Neural progenitor cell (in vitro differentiated cells): ENCODE data around the gene PUM2. TPM values are rescaled to one million over a fixed set of nuclear protein-coding genes. Genes with fewer than 3 reads are reported as not detected.

Source experiments
- DNase-seq: peaks from one replicate; pipeline ENCODE4 v3.0.0-alpha.2; 2016; ENCODE audit warnings: low spot score
- H2AFZ ChIP-seq: fragments of 200-600 bp; sonication (generic); replicated peaks from 2 replicates; pipeline ENCODE4 v1.6.1; 2016; ENCODE audit warnings: antibody characterized with exemption
- H3F3A ChIP-seq: fragments of 200-600 bp; sonication (generic); 2 replicates; pipeline ENCODE4 v1.6.1; 2016; ENCODE audit warnings: antibody characterized with exemption, low read depth
- H3K27ac ChIP-seq: fragments of 200-600 bp; sonication (generic); 2 replicates; pipeline ENCODE4 v1.5.1; 2016; ENCODE audit warnings: mild to moderate bottlenecking
- H3K27me3 ChIP-seq: fragments of 200-600 bp; sonication (generic); 2 replicates; pipeline ENCODE4 v1.6.1; 2016; ENCODE audit warnings: mild to moderate bottlenecking, moderate library complexity
- H3K36me3 ChIP-seq: fragments of 200-600 bp; sonication (generic); 2 replicates; pipeline ENCODE4 v1.5.1; 2016
- H3K4me1 ChIP-seq: fragments of 200-600 bp; sonication (generic); 2 replicates; pipeline ENCODE4 v1.6.1; 2016; ENCODE audit warnings: mixed run types
- H3K4me2 ChIP-seq: fragments of 200-600 bp; sonication (generic); 2 replicates; pipeline ENCODE4 v1.6.1; 2016
- H3K4me3 ChIP-seq: fragments of 200-600 bp; sonication (generic); 2 replicates; pipeline ENCODE4 v1.5.1; 2016
- H3K79me2 ChIP-seq: fragments of 200-600 bp; sonication (generic); 2 replicates; pipeline ENCODE4 v1.6.1; 2016; ENCODE audit warnings: low read depth
- H3K9ac ChIP-seq: fragments of 200-600 bp; sonication (generic); 2 replicates; pipeline ENCODE4 v1.6.1; 2016
- H3K9me3 ChIP-seq: fragments of 200-600 bp; sonication (generic); 2 replicates; pipeline ENCODE4 v1.5.1; 2016; ENCODE audit warnings: low read depth
- H4K20me1 ChIP-seq: fragments of 200-600 bp; sonication (generic); 2 replicates; pipeline ENCODE4 v1.6.1; 2016; ENCODE audit warnings: low read depth
- H3K27ac Mint-ChIP-seq: 3 replicates; pipeline ENCODE4 v1.8.0; 2021; ENCODE audit warnings: mixed read lengths
- H3K27me3 Mint-ChIP-seq: 2 replicates; pipeline ENCODE4 v1.8.0; 2022; ENCODE audit warnings: low read depth, mild to moderate bottlenecking, inconsistent platforms, moderate library complexity, mixed read lengths; ENCODE audit not compliant: insufficient read depth
- H3K36me3 Mint-ChIP-seq: 3 replicates; pipeline ENCODE4 v1.8.0; 2021; ENCODE audit warnings: mixed read lengths
- H3K4me1 Mint-ChIP-seq: 3 replicates; pipeline ENCODE4 v1.8.0; 2021; ENCODE audit warnings: mixed read lengths
- H3K4me3 Mint-ChIP-seq: 3 replicates; pipeline ENCODE4 v1.8.0; 2021; ENCODE audit warnings: mild to moderate bottlenecking, moderate library complexity, mixed read lengths
- H3K9me3 Mint-ChIP-seq: 3 replicates; pipeline ENCODE4 v1.8.0; 2020; ENCODE audit warnings: mixed read lengths
- CTCF ChIP-seq: fragments of 200-600 bp; sonication (generic); IDR thresholded peaks from 2 replicates; pipeline ENCODE4 v1.5.1; 2017; ENCODE audit warnings: antibody characterized with exemption, mild to moderate bottlenecking
- EZH2 ChIP-seq: fragments of 200-600 bp; sonication (generic); IDR thresholded peaks from 2 replicates; pipeline ENCODE4 v1.6.1; 2017; ENCODE audit warnings: antibody characterized with exemption, mild to moderate bottlenecking, moderate library complexity
- EZH2phosphoT487 ChIP-seq: fragments of 200-600 bp; sonication (generic); IDR thresholded peaks from 2 replicates; pipeline ENCODE4 v1.6.1; 2017; ENCODE audit warnings: antibody characterized with exemption
- small RNA-seq: library from RNA; depleted of rRNA; stranded (forward); fragments of <200 nt; gene quantifications from one replicate; pipeline ENCODE3, GENCODE V24; 2015
- total RNA-seq: library from RNA; depleted of rRNA; stranded (reverse); fragments of >200 nt; gene quantifications from 2 replicates; pipeline ENCODE4 v1.2.3, GENCODE V29; 2015; ENCODE audit warnings: low replicate concordance

The PUM2 gene
- total RNA-seq, 1 donor from 2014 or later: 88.4 TPM

- no peak overlapping the region for H2AFZ ChIP-seq
- Mint-ChIP-seq H3K4me1 (peaks cover 16% of the 10 kb centered on the region), H3K27me3 (peaks cover 5% of the 10 kb centered on the region), H3K27ac (no peak overlapping the region), H3K4me3 (no peak overlapping the region), H3K9me3 (peaks cover 3% of the 10 kb centered on the region), H3K36me3 (peaks cover 18% of the 10 kb centered on the region)
- no peaks in the 10 kb centered on the region for H3K27me3 ChIP-seq
- H3K4me1 ChIP-seq: peaks cover 14% of the 10 kb centered on the region
- TF ChIP-seq EZH2 (no peak), EZH2phosphoT487 (no peak), CTCF (no peak)
- no peaks in the 10 kb centered on the region for H3K79me2 ChIP-seq
- H3K4me2 ChIP-seq: no peak overlapping the region
- no peaks in the 10 kb centered on the region for H3K9me3 ChIP-seq
- H4K20me1 ChIP-seq: peaks cover 8% of the 10 kb centered on the region
- H3K9ac ChIP-seq: no peak overlapping the region
- no peaks in the 10 kb centered on the region for H3F3A ChIP-seq
- H3K27ac ChIP-seq: no peak overlapping the region
- DNase-seq: no peak
- no peaks in the 10 kb centered on the region for H3K36me3 ChIP-seq
- no peak overlapping the region for H3K4me3 ChIP-seq
These were observed 149.7 kb downstream of the PUM2 start for GRCh38 chr2:20200697-20201555.

GRCh38 chr2:20199633-20200270, 150.9 kb downstream of the PUM2 start:
- no peak overlapping the region for H3K9ac ChIP-seq
- H3K27me3 ChIP-seq: no peaks in the 10 kb centered on the region
- Mint-ChIP-seq H3K36me3 (peaks cover 18% of the 10 kb centered on the region), H3K9me3 (peaks cover 3% of the 10 kb centered on the region), H3K4me1 (peaks cover 17% of the 10 kb centered on the region), H3K27me3 (peaks cover 5% of the 10 kb centered on the region), H3K4me3 (no peak overlapping the region), H3K27ac (no peak overlapping the region)
- no peak overlapping the region for H3K27ac ChIP-seq
- H3F3A ChIP-seq: no peaks in the 10 kb centered on the region
- H4K20me1 ChIP-seq: peaks cover 6% of the 10 kb centered on the region
- DNase-seq: no peak
- TF ChIP-seq CTCF (no peak), EZH2phosphoT487 (no peak), EZH2 (no peak)
- no peaks in the 10 kb centered on the region for H3K79me2 ChIP-seq
- no peak overlapping the region for H3K4me3 ChIP-seq
- H3K9me3 ChIP-seq: no peaks in the 10 kb centered on the region
- H3K4me1 ChIP-seq: peaks cover 14% of the 10 kb centered on the region
- H2AFZ ChIP-seq: no peak overlapping the region
- H3K36me3 ChIP-seq: no peaks in the 10 kb centered on the region
- H3K4me2 ChIP-seq: no peak overlapping the region

- DNase-seq: no peak
- Histone ChIP-seq H3K4me1 (peaks cover 18% of the 10 kb centered on the region), H3K9me3 (no peaks in the 10 kb centered on the region), H2AFZ (no peak overlapping the region), H3K36me3 (no peaks in the 10 kb centered on the region), H3K27ac (no peak overlapping the region), H3K9ac (no peak overlapping the region), H3K4me2 (no peak overlapping the region), H3K79me2 (no peaks in the 10 kb centered on the region), H3K4me3 (no peak overlapping the region), H3K27me3 (no peaks in the 10 kb centered on the region), H4K20me1 (peaks cover 6% of the 10 kb centered on the region), H3F3A (no peaks in the 10 kb centered on the region)
- Mint-ChIP-seq H3K36me3 (peaks cover 18% of the 10 kb centered on the region), H3K9me3 (peaks cover 3% of the 10 kb centered on the region), H3K27me3 (peaks cover 5% of the 10 kb centered on the region), H3K27ac (peak overlapping the region; percentile 32), H3K4me3 (no peak overlapping the region), H3K4me1 (peaks cover 21% of the 10 kb centered on the region)
- TF ChIP-seq CTCF (no peak), EZH2phosphoT487 (no peak), EZH2 (no peak)
These were observed 151.6 kb downstream of the PUM2 start for GRCh38 chr2:20198796-20199632.

Small RNAs within 50 kb of the gene (small RNA-seq; reads per million reads assigned to genes)
- gene RNU7-113P: not detected

Other genes with a start within 250 kb of the PUM2 start
- 27.5 and 54.0 TPM in 2 replicates for gene SDC1, start 125.7 kb downstream of the PUM2 start, total RNA-seq
- 16.1 and 28.7 TPM in 2 replicates for gene RHOB, start 96.2 kb upstream of the PUM2 start, total RNA-seq